NCI-H748 treated with DMSO at 0.1 percent for 48 hours (cell line): ENCODE data around the gene CNNM3.

Experiments used
- DNase-seq: peaks from one replicate; lab custom pipeline; 2025; lab: John Stamatoyannopoulos, UW

CNNM3 gene

GRCh38 chr2:96863575-96864342 lies 47.7 kb downstream of the CNNM3 start:
- no peak for DNase-seq

DNA sequence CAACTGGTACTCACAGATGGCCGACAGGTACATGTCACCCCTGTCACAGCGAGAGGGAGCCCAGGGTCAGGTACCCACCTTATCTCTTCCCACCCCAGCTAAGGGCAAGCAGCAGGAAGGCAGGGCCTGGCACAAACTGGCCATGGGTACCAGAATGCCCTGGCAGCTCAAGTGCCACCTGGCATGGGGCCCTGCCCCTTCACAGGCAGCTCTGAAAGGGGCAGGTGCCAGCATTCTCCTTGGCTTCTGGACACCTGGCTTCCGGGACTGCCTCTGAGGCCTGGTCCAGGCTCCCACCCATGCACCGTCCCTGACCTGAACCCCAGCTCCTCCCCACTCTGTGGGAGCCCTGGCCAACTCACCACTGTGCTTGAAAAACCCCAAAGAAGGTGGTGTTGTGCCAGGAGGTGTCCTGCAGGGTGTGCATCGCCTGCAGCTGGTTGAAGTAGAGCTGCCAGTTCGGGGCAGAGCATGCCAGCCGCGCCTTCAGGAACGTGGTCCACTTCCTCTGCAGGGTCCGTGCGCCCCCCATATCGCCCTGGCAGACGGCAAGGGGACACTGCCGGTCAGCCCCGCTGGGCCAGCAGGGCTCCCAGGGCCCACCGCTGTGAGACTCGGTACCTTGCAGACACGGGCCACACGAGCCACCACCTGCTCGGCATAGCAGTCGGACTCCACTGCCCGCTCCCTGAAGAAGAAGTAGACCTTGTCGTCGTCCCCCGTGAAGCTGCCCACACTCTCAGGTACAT lies 48.4 kb downstream of the CNNM3 start:
- DNase-seq, result no peak

GRCh38 chr2:96865654-96866053 lies 49.6 kb downstream of the CNNM3 start:
- no peak for DNase-seq

- no peak for DNase-seq
Observed at GRCh38 chr2:96866149-96866548, 50.1 kb downstream of the CNNM3 start.

DNA sequence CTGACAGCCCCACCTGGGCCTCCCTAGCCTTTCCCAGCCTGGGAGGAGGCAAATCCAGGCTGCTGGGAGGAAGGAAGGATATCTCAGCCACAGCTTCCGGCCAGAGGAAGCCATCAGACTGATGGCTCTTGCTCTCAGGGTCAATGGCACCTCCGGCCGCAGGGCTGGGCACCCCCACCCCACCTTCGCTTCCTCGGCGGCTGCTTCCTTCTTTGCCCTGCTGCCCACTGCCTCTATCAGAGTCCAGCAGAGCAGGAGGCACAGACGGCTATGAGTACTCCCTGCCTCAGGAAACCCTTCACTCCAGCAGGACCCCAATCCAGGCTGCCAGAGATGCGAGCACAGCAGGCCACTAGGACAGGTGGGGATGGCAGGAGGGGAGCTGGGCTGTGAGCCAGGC lies 50.5 kb downstream of the CNNM3 start:
- no peak for DNase-seq

DNA sequence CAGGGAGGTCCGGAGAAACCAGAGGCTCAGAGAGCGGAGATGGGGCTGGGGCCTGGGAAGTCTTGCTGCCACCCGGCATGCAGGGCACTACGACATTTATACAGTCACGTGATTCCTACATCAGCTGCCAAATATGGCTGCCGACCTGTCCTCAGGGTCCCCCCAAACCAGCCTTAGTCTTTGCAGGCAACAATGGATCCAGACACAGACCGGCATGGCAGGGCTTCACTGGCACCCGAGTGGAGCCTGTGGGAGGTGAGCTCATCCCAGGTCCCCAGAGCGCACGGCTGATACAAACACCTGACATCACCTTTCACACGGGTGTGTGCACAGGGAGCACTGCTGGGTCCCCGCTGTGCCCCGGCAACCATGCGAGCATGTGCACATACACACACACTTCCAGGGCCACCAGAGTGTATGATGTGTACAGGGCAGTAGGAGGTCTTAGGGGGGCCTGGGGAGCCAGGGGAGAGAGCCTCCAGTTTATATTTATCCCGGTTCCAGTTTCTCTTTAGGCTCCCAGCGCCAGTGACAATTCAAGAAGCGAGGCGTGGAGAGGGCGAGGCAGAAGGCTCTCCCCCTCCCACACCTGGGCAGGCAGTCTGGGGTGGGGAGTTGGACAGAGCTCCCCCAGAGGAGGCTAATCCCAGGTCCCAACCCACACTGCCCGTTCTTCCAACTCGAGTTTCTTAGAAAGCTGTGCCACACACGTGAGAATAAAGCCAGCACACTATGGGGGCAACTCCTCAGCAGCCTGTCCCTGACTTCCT lies 51.1 kb downstream of the CNNM3 start:
- no peak for DNase-seq

DNA sequence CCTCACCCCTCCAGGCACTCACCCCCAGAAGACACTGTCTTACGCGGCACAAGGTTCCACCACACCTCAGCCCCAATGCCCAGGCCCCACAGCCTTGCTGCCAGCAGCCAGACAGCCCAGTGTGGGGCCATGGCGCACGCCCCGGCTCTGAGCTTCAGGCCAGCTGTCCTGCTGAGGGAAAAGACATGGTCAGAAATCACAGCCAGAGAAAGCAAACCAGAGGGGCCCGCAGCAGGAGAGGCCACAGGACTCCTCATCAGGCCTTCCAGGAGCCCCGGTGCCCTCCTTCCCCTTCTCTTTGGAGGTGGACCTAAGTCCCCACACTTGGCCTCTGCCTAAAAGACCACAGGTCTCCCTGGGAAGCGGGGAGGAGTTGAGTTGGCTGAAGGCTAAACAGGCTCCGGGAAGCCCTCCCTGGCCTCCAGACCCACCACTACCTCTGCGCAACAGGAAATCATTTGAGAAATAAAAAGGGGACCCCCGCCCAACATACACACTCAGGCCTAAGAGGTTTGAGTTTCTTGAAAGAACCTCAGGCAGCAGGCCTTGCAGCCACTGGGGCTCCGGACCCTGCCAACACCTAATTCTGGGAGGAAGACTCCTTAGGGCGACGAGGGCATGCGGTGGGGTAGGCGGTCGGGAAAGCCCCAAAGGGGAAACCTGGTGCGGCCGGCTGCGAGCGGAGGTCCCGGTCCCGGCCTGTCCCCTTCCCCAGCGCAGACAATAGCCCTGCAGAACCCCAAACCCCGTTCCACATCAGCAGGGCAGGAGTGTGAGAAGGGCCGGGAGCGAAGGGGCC lies 51.9 kb downstream of the CNNM3 start:
- DNase-seq, result no peak

- DNase-seq, result peak; percentile 37
Observed at GRCh38 chr2:96868555-96869280, 52.6 kb downstream of the CNNM3 start.

DNA sequence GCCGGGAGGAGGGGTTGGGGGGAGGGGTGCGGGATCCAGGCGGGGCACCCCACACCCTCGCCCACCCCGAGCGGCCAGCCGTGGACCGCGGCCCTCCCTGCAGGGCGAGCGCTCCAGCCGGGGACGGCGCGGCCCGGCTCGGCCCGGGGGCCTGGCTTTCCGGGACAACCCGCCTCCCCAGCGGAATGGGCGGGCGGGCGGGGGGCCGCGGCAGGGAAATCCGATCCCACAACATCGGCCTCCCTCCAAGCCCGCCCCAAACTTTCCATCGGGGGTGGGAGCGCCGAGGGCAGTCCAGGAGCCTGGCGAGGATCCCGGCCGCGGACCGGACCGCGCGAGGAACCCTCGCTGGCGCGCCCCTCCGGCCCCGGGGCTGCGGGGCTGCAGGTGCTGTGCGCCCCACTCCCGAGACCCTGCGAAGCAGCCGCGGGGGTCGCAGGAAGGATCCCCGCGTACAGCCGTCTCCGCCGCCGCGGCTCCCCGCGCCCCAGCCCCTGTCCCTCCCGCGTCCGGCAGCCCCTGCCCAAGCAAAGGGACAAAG lies 53.3 kb downstream of the CNNM3 start:
- no peak for DNase-seq

- no peak for DNase-seq
Observed at GRCh38 chr2:96869822-96870625, 54.0 kb downstream of the CNNM3 start, which contains the start of gene SEMA4C. SEMA4C (minus strand) TSS chr2:96870080; CDS start chr2:96867886, 2,194 bp downstream.

GRCh38 chr2:96870626-96871255 lies 54.7 kb downstream of the CNNM3 start:
- DNase-seq, result peak; percentile 8

DNA sequence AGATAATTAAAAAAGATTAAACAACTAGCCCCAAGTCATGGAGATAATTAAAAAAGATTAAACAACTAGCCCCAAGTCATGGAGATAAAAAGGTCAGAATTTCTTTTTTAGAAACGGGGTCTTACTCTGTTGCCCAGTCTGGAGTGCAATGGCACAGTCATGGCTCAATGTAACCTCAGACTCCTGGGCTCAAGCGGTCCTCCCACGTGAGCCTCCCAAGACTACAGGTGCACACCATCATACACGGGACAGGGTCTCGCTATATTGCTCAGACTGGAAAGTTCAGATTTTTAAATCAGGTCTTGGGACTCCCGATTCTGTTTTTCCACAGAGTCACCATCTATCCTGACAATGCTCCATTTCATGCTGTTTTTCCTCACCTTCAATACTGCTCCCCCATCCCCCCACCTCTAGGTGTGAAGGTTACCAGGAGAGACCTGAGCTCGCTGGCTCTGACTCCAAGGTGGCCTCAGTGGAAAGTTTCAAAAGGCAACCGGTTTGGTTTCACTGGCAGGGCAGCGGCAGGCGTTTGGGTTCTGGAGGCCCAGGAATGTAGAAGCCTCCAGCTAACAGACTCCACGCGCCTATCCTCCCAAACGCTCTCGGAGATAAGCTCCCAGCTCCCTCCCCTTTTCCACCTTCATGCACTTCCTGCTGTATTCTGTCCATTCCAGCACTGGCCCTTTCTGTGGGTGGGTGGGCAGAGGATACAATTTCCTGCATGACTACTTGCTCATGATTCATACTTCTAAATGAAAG lies 56.7 kb downstream of the CNNM3 start:
- DNase-seq, result no peak

DNA sequence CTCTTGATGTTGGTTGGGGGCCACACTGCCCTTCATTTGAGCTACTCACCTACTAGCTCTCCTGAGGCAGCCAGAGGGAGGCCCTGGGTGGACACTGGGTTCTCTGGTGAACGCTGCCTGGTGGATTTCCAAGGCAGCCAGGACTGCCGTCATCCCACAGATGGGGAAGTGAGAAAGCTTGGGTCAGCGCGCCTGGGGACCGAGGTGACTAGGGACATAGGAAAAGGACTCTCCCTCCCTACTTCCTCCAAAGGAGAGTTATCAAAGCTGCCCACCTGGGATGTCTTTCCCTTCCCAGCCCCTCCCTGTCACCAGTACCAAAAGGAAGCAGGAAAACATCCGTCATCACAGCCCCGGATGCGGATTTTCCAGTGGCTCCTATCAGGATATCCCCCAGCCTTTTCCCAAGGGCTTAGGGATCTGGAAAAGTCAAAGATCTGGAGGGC lies 57.6 kb downstream of the CNNM3 start:
- no peak for DNase-seq

- no peak for DNase-seq
Observed at GRCh38 chr2:96874198-96874831, 58.2 kb downstream of the CNNM3 start.

- no peak for DNase-seq
Observed at GRCh38 chr2:96875498-96876268, 59.6 kb downstream of the CNNM3 start.

DNA sequence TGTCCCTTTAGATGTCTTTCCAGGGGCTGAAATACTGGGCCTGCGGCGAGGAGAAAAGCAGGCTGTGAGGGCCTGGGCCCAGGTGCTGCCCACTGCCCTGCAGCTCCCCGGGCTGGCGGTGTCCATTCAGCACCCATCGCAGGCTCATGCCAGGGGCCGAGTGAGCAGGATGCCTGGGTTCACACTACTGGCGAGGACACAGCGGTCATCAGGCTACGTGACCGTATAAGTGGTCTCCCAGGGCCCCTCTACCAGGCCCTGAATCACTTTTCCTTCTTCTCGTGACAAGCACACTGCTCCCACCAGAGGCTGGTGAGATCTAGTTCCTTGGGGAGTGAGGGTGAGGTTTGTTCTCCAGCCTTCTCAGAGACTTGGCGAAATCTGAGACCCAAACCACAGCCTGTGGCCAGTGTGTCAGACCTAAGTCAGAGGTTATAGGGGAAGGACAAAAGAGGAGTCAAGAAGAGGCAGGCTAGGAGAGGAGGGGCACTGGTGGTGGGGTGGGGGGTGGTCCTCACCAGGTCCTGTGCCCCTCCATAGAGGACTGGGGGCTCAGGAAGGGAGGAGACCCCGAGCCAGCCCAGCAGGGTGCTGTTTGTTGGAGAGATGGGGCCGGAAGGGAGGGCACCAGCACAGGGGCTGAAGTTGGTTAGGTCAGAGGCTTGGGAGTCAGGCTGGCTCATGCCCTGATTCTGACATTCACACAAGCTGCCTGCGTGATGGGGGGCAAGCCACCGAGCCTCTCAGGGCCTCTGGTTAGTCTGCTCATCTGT lies 60.4 kb downstream of the CNNM3 start:
- DNase-seq, result no peak

DNA sequence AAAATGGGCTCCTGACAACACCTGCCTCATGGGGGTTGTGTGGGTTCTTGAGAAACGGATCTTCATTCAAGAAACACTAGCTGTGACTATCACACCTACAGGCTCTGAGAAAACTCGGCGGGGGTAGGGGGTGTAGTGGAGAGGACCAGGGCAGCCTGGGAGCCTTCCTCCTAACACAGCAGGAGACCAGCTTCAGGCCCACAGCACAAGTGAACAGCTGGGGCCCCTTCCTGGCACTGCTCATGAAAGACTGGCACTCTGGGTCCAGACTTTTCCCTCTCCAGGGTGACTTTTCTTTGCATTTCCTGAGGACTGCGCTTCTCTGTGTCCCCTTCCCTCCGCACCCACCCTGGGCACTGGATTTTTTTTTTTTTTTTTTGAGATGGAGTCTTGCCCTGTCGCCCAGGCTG lies 61.0 kb downstream of the CNNM3 start:
- DNase-seq, result no peak
